ENCODE results near the gene RAB31.

DNA sequence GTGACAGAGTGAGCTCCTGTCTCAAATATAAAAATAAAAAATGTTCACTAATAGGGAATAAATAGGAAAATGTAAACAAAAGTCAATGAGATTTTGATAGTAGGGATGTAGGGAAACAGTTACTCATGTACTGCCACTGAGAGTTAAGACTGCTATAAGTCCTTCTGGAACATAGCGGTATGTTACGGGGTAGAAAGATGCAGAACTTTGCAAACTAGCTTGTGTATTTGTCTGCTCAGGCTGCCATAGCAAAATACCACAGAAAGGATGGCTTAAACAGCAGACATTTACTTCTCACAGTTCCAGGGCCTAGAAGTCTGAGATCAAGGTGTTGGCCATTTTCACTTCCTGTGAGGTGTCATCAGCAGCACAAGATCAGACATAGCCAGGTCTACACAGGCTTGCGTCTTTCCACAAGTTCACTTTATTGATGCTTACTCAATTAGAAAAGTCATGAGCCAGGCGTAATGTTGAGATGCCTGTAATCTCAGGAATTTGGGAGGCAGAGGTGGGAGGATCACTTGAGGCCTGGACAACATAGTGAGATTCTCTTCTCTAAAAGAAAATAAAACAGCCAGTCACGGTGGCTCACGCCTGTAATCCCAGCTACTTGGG lies 186.5 kb downstream of the RAB31 start:
- TF ChIP-seq, protein P1, sequence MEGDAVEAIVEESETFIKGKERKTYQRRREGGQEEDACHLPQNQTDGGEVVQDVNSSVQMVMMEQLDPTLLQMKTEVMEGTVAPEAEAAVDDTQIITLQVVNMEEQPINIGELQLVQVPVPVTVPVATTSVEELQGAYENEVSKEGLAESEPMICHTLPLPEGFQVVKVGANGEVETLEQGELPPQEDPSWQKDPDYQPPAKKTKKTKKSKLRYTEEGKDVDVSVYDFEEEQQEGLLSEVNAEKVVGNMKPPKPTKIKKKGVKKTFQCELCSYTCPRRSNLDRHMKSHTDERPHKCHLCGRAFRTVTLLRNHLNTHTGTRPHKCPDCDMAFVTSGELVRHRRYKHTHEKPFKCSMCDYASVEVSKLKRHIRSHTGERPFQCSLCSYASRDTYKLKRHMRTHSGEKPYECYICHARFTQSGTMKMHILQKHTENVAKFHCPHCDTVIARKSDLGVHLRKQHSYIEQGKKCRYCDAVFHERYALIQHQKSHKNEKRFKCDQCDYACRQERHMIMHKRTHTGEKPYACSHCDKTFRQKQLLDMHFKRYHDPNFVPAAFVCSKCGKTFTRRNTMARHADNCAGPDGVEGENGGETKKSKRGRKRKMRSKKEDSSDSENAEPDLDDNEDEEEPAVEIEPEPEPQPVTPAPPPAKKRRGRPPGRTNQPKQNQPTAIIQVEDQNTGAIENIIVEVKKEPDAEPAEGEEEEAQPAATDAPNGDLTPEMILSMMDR (conservative IDR thresholded peaks at IDR 0.05 in 1 of 2, IDR thresholded peaks at IDR 0.05 in 1 of 2; ENCODE audit: extremely low read depth in 1 of 2, insufficient read depth in 1 of 2, low read depth in 1 of 2, low read length in 2 of 2): no peak
- TF ChIP-seq EZH2 (IDR thresholded peaks at IDR 0.05; ENCODE audit: borderline replicate concordance, low read length): no peak
